Myocyte (in vitro differentiated cells): Measurements from ENCODE around the gene MBD6. TPM values are rescaled to one million over a fixed set of nuclear protein-coding genes. Genes with fewer than 3 reads are reported as not detected.
"Not testable (repeated sequence)": the region's sequence is repeated elsewhere in the genome, so short reads cannot be mapped to it uniquely, and the experiment has no call there.

ENCODE experiments used
- DNase-seq: peaks from one replicate; pipeline ENCODE4 v3.0.0-alpha.2; 2012; ENCODE audit warnings: low read depth
- total RNA-seq: library from RNA; depleted of rRNA; stranded (reverse); fragments of >200 nt; gene quantifications from 2 replicates; pipeline ENCODE4 v1.2.3, GENCODE V29; 2014

Gene MBD6
- total RNA-seq, 1 donor from 2014 or later = 8.2 TPM

DNA sequence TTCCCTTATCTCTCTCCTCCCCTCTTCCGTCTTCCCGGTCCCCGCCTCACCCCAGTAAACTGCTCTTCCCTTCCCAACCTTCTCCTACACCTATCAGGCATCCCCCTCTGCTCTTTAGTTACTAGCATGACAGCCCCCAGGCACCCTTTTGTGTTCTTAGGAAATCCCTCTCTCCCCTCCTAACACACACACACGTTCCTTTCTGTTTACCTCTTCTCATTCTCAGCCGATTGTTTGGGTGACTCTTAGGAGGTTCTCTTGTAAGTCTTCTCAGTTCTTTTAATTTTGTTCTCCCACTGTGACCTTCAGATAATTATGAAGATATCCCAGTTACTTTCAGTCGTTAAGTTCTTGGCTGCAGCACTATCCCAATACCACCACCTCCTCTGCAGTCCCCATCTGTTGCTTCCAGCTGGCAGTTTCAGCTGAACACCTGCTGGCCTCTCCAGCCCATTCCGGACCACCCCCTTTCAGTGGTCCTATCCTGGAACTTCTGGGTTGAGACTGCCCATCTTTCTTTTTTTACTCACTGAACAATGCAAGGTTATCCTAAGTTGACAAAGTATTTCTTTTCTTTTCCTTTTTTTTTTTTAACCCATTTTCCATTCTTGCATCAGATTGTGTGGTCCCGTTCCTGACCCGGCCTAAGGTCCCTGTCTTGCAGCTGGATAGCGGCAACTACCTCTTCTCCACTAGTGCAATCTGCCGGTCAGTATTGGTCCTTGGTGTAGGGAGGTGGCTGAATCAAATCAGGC, 34.0 kb upstream of the MBD6 start:
- DNase-seq = peak; percentile 66

DNA sequence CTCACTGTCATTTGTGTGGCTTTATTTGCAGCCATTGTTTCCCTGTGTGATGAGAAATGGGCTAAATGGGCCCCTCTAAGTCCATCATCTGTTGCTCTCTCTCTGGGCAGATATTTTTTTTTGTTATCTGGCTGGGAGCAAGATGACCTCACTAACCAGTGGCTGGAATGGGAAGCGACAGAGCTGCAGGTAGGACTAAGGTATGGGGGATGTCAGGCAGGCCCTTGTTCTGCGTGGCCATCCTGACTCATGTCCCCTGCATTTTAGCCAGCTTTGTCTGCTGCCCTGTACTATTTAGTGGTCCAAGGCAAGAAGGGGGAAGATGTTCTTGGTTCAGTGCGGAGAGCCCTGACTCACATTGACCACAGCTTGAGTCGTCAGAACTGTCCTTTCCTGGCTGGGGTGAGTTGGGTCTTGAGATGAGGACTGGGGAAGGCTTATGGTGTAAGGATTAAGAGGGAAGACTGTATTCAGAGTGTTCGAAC, 33.4 kb upstream of the MBD6 start:
- DNase-seq = no peak

DNA sequence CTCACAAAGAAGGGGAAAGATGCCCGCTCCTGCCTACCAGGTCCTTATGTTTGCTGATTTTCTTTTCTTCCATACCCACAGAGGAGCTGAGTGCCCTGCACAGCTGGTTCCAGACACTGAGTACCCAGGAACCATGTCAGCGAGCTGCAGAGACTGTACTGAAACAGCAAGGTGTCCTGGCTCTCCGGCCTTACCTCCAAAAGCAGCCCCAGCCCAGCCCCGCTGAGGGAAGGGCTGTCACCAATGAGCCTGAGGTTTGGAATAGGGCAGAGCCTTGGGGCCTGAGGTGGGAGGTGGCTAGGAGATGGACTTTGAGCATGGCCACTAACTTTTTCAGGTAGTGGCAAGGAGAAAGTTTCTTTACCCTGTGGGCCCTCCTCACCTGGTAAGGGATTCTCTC, 32.5 kb upstream of the MBD6 start:
- no peak for DNase-seq

DNA sequence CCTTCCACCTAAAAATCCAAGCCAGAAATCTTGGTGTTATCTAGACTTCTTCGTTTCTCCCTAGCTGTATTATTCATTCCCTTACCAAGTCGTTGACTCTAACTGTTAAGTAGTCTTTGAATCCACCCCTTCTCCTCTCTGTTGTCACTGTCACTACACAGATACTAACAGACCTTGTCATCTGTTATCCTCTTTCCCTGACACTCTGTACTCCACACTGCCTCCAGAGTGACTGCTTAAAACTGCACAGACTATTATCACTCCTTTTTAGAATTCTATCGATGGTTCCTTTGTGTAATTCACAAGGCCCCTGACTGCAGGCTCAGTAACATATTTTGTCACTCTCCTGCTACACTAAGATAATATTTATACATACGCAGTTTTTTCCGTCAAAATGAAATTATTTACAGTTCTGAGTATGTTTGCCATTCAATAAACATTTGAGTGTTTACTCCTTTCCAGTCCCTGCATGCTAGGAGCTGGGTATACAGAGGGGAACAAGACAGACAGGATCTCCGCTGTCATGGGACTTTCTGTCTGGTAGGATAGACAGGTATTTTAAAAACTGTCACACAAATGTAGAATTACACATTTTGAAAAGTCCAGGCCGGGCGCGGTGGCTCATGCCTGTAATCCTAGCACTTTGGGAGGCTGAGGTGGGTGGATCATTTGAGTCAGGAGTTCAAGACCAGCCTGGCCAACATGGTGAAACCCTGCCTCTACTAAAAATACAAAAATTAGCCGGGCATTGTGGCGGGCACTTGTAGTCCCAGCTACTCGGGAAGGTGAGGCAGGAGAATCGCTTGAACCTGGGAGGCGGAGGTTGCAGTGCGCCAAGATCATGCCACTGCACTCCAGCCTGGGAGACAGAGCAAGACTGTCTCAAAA, 31.0 kb upstream of the MBD6 start:
- DNase-seq = no peak

DNA sequence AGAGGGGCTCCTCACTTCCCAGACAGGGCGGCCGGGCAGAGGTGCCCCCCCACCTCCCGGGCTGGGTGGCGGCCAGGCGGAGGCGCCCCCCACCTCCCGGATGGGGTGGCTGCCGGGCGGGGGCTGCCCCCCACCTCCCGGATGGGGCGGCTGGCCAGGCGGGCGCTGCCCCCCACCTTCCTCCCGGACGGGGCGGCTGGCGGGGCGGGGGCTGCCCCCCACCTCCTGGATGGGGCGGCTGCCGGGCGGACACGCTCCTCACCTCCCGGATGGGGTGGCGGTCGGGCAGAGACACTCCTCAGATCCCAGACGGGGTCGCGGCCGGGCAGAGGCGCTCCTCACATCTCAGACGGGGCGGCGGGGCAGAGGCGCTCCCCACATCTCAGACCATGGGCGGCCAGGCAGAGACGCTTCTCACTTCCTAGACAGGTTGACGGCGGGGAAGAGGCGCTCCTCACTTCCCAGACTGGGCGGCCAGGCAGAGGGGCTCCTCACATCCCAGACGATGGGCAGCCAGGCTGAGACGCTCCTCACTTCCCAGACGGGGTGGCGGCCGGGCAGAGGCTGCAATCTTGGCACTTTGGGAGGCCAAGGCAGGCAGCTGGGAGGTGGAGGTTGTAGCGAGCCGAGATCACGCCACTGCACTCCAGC, 27.4 kb upstream of the MBD6 start:
- not testable (repeated sequence) for DNase-seq

DNA sequence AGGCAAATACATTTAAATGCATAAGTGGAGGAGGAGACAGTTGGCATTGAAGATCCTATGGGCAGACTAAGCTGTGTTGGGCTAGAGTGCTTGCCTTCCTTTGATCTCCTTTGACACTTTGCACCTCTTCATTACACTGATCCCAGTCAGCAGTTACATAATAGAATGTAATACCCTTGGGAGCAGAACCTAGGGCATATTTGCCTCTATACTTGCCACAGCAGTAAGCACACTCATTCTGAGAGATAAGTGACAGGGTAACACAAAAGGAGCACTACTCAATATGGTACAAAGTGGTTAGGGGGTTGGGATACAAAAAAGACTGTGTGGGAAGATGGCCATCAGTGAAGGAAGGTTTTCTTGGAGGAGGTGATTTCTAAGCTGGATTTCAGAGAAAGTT, 25.8 kb upstream of the MBD6 start:
- no peak for DNase-seq

DNA sequence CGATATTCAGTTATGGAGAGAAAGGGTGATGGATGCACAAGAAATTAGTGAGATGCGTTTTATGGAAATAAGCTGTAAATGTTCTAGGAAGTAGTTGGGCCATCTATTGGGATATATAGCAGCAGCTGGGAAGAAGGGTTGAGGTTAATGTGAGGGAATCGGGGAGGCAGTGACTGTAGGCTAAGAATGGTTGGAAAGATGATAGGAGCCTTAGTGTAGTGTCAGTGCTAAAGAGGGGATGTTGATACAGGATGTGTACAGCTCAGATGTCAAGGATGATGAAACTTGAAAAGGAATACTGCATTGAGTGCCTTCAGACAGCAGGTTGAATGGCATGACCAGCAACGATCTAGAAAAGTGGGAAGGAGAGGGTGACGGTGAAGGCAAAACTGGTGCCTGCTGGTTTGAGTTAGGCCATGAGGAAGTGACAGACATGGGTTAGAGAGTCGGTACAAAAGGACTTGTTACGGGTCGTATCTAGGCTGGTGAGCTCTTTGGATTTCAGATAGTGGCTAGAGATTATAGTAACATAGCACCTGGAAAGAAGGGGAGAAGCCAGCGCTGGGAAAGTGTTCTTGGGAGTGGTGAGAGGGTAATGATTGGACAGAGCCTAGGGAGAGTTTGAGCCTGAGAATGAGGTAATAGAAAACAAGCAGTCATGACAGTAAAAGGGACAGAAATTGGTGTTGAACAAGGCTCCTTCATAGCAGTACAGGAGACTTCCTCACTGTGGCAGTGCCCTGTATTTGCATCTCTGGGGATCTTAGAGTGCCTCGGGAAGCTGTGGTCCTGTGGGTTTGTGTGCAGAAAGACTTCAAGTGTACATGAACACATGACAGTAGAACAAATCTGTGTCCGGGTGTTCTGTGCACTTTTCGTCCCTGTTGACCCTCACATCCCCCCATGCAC, 25.1 kb upstream of the MBD6 start:
- DNase-seq = no peak

DNA sequence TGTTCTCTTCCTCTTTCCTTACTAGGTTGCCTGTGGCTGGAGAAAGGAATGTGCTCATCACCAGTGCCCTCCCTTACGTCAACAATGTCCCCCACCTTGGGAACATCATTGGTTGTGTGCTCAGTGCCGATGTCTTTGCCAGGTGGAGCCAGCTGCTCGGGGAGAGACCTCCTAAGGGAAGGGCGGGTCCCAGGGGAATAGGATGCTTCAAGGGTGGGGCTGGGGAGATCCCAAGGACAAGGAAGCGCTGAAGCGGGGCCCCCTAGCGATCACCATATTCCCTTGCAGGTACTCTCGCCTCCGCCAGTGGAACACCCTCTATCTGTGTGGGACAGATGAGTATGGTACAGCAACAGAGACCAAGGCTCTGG, 24.5 kb upstream of the MBD6 start:
- DNase-seq = peak; percentile 24

DNA sequence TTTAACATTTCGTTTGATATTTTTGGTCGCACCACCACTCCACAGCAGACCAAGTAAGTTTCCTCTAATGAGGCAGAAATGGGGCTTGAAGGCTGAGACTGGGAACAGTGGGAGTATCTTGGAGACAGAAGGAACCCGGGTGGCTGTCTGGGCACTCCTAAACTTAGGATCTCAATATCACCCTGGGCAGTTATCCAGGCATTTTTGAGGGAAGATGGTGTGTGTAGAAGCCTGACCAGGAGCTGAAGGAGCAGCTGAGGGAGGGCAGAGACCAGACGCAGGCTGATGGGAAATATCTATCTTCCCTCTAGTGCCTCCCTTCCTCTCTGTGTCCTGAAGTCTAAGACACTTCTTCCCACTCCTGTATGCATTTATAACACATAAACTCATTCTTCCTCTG, 24.1 kb upstream of the MBD6 start:
- peak; percentile 86 for DNase-seq

DNA sequence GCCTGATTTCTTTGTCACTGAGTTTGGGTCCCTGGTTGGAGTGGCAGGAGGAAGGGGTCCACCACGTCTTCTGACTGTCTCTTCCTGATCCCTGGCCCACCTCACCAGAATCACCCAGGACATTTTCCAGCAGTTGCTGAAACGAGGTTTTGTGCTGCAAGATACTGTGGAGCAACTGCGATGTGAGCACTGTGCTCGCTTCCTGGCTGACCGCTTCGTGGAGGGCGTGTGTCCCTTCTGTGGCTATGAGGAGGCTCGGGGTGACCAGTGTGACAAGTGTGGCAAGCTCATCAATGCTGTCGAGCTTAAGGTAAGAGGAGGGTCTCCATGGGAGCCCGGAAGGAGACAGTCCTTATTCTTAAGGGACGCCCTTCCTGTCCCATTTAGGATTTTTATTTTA, 22.4 kb upstream of the MBD6 start:
- no peak for DNase-seq

DNA sequence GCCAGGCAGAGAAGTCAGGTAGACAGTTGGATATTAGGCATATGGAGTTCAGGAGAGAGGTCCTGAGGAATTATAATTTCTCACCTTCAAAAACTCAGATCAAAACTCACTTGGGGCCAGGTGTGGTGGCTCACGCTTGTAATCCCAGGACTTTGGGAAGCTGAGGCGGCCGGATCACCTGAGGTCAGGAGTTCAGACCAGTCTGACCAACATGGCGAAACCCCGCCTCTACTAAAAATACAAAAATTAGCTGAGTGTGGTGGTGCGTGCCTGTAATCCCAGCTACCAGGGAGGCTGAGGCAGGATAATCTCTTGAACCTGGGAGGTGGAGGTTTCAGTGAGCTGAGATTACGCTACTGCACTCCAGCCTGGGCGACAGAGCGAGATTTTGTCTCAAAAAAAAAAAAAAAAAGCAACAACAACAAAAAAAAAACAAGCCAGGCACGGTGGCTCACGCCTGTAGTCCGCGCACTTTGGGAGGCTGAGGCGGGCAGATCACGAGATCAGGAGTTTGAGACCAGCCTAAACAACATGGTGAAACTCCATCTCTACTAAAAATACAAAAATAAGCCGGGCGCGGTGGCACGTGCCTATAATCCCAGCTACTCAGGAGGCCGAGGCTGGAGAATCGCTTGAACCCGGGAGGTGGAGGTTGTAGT, 20.2 kb upstream of the MBD6 start:
- not testable (repeated sequence) for DNase-seq

DNA sequence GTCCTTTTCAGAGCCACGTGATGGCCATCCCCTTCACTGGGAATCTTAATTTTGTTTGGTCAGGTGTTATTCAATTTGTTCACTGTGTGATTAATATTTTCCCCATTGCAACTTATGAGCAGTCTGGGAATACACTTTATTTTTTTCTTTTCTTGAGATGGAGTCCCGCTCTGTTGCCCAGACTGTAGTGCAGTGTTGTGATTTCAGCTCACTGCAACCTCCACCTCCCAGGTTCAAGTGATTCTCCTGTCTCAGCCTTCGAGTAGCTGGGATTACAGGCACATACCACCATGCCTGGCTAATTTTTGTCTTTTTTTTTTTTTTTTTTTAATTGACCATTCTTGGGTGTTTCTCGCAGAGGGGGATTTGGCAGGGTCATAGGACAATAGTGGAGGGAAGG, 16.1 kb upstream of the MBD6 start:
- DNase-seq = not testable (repeated sequence)

DNA sequence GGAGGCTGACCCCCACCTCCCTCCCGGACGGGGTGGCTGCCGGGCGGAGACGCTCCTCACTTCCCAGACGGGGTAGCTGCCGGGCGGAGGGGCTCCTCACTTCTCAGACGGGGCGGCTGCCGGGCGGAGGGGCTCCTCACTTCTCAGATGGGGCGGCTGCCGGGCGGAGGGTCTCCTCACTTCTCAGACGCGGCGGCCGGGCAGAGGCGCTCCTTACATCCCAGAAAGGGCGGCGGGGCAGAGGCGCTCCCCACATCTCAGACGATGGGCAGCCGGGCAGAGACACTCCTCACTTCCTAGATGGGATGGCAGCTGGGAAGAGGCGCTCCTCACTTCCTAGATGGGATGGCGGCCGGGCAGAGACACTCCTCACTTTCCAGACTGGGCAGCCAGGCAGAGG, 14.8 kb upstream of the MBD6 start:
- not testable (repeated sequence) for DNase-seq

DNA sequence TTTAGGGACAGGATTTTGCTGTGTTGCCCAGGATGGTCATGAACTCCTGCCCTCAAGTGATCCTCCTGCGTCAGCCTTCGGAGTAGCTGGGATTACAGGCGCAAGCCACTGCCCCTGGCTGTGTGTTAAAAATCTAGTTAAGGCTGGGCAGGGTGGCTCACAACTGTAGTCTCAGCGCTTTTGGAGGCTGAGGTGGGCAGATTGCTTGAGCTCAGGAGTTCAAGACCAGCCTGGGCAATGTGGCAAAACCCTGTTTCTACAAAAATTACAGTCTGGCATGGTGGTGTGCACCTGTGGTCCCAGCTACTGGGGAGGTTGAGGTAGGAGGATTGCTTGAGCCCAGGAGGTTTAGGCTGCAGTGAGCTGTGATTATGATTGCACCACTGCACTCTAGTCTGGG, 11.5 kb upstream of the MBD6 start:
- DNase-seq = no peak

DNA sequence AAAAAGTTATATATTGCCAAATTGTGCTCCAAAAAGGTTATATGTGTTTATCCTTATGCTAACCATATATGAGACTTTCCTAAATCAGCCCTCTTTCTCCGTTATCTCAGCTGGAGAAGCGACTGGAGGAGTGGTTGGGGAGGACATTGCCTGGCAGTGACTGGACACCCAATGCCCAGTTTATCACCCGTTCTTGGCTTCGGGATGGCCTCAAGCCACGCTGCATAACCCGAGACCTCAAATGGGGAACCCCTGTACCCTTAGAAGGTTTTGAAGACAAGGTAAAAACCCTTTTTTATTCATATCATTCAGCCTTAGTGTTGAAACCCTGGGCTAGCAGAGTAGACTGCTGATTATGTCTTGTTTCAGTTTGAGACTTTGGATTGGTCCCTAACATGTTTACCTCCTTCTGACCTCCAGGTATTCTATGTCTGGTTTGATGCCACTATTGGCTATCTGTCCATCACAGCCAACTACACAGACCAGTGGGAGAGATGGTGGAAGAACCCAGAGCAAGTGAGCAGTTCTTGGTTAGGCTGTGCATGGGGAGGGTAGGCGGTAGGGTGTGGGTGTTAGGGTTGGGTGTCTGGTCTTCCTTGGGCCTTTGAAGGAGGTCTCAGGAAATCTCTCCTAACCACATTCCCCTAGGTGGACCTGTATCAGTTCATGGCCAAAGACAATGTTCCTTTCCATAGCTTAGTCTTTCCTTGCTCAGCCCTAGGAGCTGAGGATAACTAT, 10.9 kb upstream of the MBD6 start:
- no peak for DNase-seq

DNA sequence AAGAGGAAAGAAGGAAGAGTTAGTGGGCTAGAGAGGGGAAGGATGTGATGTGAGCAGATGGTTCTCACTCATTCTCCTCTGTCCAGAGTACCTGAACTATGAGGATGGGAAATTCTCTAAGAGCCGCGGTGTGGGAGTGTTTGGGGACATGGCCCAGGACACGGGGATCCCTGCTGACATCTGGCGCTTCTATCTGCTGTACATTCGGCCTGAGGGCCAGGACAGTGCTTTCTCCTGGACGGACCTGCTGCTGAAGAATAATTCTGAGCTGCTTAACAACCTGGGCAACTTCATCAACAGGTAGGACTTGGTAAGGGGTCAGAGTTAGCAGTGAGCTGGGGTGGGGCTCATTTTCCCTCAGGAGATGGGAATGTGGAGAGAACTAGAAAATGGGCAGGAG, 10.0 kb upstream of the MBD6 start:
- DNase-seq = no peak

DNA sequence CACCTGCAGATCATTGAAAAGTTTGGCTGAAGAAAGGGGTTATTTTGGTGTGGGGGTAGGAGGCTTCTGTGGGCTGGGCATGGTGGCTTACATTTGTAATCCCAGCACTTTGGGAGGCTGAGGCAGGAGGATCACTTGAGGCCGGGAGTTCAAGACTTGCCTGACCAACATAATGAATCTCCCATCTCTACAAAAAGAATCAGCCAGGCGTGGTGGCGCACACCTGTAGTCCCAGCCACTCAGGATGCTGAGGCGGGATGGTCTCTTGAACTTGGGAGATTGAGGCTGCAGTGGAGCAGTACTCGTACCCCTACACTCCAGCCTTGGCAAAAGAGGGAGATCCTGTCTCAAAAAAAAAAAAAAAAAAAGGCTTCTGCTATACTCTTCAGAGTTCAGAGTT, 9.4 kb upstream of the MBD6 start:
- DNase-seq = no peak

DNA sequence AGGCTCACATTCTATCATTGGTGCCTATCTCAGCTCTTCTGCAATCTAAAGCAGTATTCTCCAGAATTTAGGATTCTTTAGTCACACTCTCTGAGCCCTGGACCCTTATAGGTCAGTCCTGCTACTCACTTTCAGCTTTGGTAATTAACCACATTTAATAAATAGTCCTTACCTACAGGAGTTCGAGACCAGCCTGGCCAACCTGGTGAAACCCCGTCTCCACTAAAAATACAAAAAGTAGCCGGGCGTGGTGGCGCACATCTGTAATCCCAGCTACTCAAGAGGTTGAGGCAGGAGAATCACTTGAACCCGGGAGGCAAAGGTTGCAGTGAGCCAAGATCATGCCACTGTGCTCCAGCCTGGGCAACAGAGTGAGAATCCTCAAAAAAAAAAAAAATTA, 8.9 kb upstream of the MBD6 start:
- DNase-seq = not testable (repeated sequence)

DNA sequence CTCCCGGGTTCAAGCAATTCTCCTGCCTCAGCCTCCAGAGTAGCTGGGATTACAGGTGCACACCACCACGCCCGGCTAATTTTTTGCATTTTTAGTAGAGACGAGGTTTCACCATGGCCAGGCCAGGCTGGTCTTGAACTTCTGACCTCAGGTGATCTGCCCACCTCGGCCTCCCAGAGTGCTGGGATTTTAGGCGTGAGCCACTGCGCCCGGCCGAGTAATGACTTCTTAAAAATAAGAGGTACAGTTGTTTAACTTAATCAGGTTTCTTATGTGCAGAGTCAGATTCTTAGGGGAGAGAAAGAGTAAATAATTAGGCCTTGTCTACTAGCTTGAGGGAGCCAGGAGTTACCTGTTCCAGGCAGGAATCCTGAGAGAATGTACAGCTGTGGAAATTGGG, 8.4 kb upstream of the MBD6 start:
- DNase-seq = not testable (repeated sequence)
